Activated CD8-positive, alpha-beta memory T cell treated with anti-CD3 and anti-CD28 coated beads, Interleukin-2, amount 10 ng/mL, durations not matched to agents 7 days and 5 days (primary cell): ENCODE results near the gene ADAM33. TPM values are rescaled to one million over a fixed set of nuclear protein-coding genes. Genes with fewer than 3 reads are reported as not detected.
A peak's percentile ranks its signal among the peaks of the same experiment; 100 is the strongest.

ENCODE experiments used
- ATAC-seq: fragments of 150-1000 bp; cut with Tn5 transposase; one replicate; pipeline ENCODE4 v1.10.0; 2021; ENCODE audit warnings: moderate library complexity
- CTCF ChIA-PET: fragments of 350-600 bp; sonication (Branson Sonifier 250); formaldehyde crosslinking; loops from one replicate; lab custom pipeline; 2021; ENCODE audit warnings: antibody characterized with exemption; lab: Charles Lee
- DNase-seq: peaks from one replicate; pipeline ENCODE4 v3.0.0-alpha.2; 2020
- H3K27ac Mint-ChIP-seq: one replicate; pipeline ENCODE4 v1.8.0; 2021; ENCODE audit warnings: mild to moderate bottlenecking, mixed read lengths
- H3K27me3 Mint-ChIP-seq: one replicate; pipeline ENCODE4 v1.8.0; 2021; ENCODE audit warnings: mixed read lengths
- H3K36me3 Mint-ChIP-seq: one replicate; pipeline ENCODE4 v1.8.0; 2021; ENCODE audit warnings: mild to moderate bottlenecking, mixed read lengths
- H3K4me1 Mint-ChIP-seq: one replicate; pipeline ENCODE4 v1.8.0; 2021; ENCODE audit warnings: mixed read lengths
- H3K4me3 Mint-ChIP-seq: one replicate; pipeline ENCODE4 v1.8.0; 2021; ENCODE audit warnings: mild to moderate bottlenecking, moderate library complexity, mixed read lengths
- H3K9me3 Mint-ChIP-seq: one replicate; pipeline ENCODE4 v1.8.0; 2022; ENCODE audit warnings: low read depth, mixed read lengths
- total RNA-seq, 2 experiments: library from RNA; stranded (reverse); gene quantifications; one replicate each; pipeline ENCODE4 v1.2.3, GENCODE V29; 2021

The ADAM33 gene
- total RNA-seq, 2 experiments from 2014 or later: not detected

DNA sequence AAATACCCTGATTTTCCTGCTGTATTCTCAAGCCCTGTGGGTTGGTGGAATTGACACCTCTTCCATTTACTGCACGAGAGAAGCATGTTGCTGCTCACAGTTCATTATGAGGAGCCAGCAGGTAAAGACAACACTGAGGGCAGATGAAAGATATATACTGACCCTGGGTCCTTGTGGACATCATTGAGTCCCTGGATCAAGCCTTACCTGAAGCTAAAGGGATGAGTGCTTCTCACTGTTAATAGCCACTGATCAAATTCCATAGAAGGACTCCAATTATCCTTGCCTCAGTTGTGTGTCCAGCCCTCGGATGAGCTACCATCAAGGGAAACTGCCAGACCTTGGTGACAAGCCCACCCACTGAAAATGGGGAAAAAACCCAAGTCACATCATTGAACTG lies 38.3 kb upstream of the ADAM33 start:
- Mint-ChIP-seq H3K4me1 (peaks cover 16% of the 10 kb centered on the region), H3K9me3 (no peaks in the 10 kb centered on the region), H3K36me3 (no peaks in the 10 kb centered on the region), H3K27ac (no peak overlapping the region), H3K27me3 (peaks cover 46% of the 10 kb centered on the region), H3K4me3 (no peak overlapping the region)
- no peak for DNase-seq
- no peak for ATAC-seq
- CTCF ChIA-PET: interaction anchor here (1.3 to 2.1 kb wide), 3 partner anchors 10 to 157 kb away, joined by 4 to 13 read pairs (median 5); no protein-coding TSS in a partner anchor

DNA sequence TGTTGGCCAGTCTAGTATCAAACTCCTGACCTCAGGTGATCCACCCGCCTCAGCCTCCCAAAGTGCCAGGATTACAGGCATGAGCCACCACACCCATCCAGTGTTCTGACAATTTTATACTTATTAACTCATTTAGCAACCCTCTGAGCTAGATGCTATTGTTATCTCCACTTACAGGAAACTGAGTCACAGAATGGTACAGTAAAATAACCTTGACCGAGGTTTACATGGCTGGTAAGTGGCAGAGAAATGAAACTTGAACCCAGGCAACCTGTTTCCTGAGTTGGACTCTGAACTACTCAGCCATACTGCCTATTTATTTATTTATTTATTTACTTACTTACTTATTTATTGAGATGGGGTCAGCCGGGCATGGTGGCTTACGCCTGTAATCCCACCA lies 37.2 kb upstream of the ADAM33 start:
- H3K36me3 Mint-ChIP-seq: no peaks in the 10 kb centered on the region
- H3K27me3 Mint-ChIP-seq: peaks cover 37% of the 10 kb centered on the region
- ATAC-seq: no peak

GRCh38 chr20:3716195-3716834 lies 34.5 kb upstream of the ADAM33 start:
- Mint-ChIP-seq H3K27ac (no peak overlapping the region), H3K36me3 (no peaks in the 10 kb centered on the region), H3K27me3 (peaks cover 21% of the 10 kb centered on the region), H3K4me1 (peaks cover 16% of the 10 kb centered on the region), H3K4me3 (no peak overlapping the region), H3K9me3 (no peaks in the 10 kb centered on the region)
- CTCF ChIA-PET: interaction anchor here (0.8 to 1.5 kb wide), 9 partner anchors 11 to 138 kb away, joined by 3 to 10 read pairs (median 4); partner anchors contain the start of genes ADISSP and CDC25B
- ATAC-seq: peak; percentile 88
- peak; percentile 57 for DNase-seq

More for the DNA sequence above, 37.2 kb upstream of the ADAM33 start:
- H3K4me3 Mint-ChIP-seq: no peak overlapping the region
- peaks cover 16% of the 10 kb centered on the region for H3K4me1 Mint-ChIP-seq
- CTCF ChIA-PET: interaction anchor here (0.8 to 1.5 kb wide), 3 partner anchors 41 to 156 kb away, joined by 3 to 5 read pairs (median 4); no protein-coding TSS in a partner anchor
- H3K9me3 Mint-ChIP-seq: no peaks in the 10 kb centered on the region
- no peak for DNase-seq
- H3K27ac Mint-ChIP-seq: no peak overlapping the region

DNA sequence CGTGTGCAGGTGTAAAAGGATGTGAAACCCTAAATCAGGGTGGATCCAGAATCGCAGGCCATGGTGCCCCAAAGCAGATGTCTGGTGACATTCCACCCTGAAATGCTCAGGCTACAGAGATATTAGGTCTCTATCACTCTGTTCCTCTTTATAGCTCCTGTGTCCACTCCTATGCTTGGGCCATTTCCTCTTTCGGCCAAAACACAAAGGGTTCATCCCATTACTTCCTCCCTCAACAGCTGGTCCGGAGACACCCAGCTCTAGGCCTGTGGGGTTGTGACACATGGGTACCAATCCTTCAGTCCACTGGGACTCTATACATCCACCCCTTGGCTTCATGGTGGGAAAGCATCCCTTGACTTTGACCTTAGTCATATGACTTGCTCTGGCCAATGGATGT lies 32.3 kb upstream of the ADAM33 start:
- Mint-ChIP-seq H3K27me3 (peaks cover 11% of the 10 kb centered on the region), H3K36me3 (no peaks in the 10 kb centered on the region), H3K9me3 (no peaks in the 10 kb centered on the region), H3K27ac (no peak overlapping the region), H3K4me3 (no peak overlapping the region), H3K4me1 (peaks cover 4% of the 10 kb centered on the region)
- CTCF ChIA-PET: interaction anchor here (1.4 to 3.0 kb wide), 2 partner anchors 37 to 141 kb away, joined by 3 to 19 read pairs; no protein-coding TSS in a partner anchor
- DNase-seq (no peak), ATAC-seq (no peak)

DNA sequence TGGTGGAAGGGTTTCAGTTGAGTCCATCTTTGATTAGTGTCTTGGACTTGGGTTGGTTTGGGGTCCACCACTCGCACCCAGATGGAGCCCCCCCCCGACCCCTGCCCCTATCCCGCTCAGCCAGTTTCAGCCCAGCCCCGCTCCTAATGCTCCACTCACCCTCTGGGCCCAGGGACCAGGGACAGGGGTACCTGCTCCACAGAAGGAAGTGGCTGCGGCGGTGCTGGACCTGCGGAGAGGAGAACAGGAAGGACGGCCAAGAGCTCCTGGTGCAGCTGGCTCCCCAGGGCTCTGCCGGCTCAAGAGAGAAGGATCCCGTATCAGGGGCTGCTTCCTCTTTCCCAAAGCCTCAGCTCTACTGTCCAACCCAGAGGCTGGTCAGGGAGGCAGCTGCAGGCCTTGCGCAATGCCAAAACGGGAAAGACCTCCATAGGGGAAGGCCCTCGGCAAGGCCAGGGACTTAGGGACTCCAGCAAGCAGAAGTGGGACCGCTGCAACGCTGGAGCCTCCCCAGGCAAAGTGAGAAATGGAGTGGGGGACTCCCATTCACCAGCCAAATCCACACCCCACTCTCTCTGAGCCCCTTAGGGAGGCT lies 30.6 kb upstream of the ADAM33 start, which contains the start of gene SIGLEC1:
TSS of gene SIGLEC1 (minus strand) at position 322 of the 595 bp plus-strand sequence. CDS start 5,472 bp downstream, outside the sequence.
- H3K36me3 Mint-ChIP-seq: no peaks in the 10 kb centered on the region
- ATAC-seq (no peak), DNase-seq (no peak)
- peaks cover 11% of the 10 kb centered on the region for H3K27me3 Mint-ChIP-seq
- CTCF ChIA-PET: interaction anchor here (1.6 to 3.0 kb wide), 3 partner anchors 35 to 149 kb away, joined by 3 to 19 read pairs (median 8); no protein-coding TSS in a partner anchor
- no peak within 1 kb of the TSS for H3K27ac Mint-ChIP-seq
- H3K4me1 Mint-ChIP-seq: peaks cover 6% of the 10 kb centered on the region
- H3K9me3 Mint-ChIP-seq: no peaks in the 10 kb centered on the region
- no peak within 1 kb of the TSS for H3K4me3 Mint-ChIP-seq

DNA sequence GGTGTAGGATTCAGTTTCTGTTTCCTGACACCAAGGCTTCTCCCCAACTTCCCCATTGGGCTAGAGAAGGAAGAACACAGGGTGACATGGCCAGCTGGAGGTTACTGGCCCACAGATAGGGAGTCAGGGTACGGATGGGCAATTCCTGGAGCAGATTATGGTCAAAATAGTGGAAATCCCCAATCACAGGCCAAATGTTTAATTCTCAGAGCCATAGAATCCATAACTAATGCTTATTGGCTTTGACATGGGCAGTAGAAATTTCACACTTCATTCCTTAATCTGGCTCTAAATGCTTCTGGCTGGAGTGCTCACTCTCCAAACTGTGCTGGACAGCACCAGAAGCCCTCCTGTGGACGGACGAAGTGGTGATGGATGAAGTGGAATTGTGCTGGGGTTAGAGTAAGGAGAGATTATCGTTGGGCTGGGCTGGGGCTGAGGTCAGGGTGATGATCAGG lies 29.7 kb upstream of the ADAM33 start:
- Mint-ChIP-seq H3K4me3 (no peak overlapping the region), H3K27me3 (peaks cover 8% of the 10 kb centered on the region), H3K36me3 (no peaks in the 10 kb centered on the region), H3K9me3 (no peaks in the 10 kb centered on the region), H3K4me1 (peaks cover 6% of the 10 kb centered on the region), H3K27ac (no peak overlapping the region)
- CTCF ChIA-PET: interaction anchor here (0.7 to 5.3 kb wide), 39 partner anchors 9 to 554 kb away, joined by 3 to 122 read pairs (median 4); partner anchors contain the start of genes ADAM33 and ADISSP
- DNase-seq: no peak
- no peak for ATAC-seq

DNA sequence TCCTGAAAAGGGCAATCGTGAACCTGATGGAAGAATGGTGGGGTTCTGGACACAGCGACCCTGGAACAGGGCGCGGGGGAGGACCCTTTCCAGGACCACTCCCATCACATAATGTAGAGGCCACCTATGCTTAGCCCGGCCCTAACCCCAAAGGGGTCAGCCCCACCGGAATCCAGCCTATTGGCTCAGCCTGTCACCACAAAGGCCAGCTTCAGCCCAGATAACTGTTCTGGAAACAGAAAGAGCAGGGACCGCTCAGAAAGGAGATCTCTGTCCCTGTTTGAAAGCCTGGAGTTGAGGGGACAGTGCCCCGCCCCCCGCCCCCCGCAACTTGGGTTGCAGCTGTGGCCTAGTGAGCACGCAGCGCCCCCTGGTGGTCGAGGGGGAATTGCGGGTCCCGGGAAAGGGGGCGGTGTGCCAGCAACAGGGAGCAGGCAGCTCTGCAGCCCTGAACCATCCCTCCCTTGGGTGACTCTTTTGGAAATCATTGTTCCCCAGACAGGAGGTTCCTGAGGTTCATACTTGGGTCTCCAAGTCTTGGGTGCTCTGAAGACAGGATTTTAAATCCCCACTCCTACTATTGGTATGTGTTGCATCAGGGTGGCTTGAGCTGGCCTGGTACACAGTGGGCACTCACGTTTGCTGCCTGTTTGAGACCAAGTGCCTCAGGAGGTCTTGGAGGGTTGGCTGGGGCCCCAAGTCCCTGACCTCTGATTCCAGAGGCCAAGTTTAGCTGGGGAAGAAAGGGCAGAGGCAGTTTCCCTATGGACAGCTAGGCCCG lies 29.1 kb upstream of the ADAM33 start:
- Mint-ChIP-seq H3K27ac (no peak overlapping the region), H3K36me3 (no peaks in the 10 kb centered on the region), H3K4me3 (no peak overlapping the region), H3K4me1 (peaks cover 6% of the 10 kb centered on the region), H3K9me3 (no peaks in the 10 kb centered on the region), H3K27me3 (peaks cover 8% of the 10 kb centered on the region)
- ATAC-seq: peak; percentile 78
- CTCF ChIA-PET: interaction anchor here (0.7 to 5.3 kb wide), 43 partner anchors 9 to 554 kb away, joined by 3 to 122 read pairs (median 4); partner anchors contain the start of genes ADAM33 and ADISSP
- DNase-seq: peak; percentile 80

GRCh38 chr20:3710011-3710466 lies 28.2 kb upstream of the ADAM33 start:
- Mint-ChIP-seq H3K4me3 (no peak overlapping the region), H3K9me3 (no peaks in the 10 kb centered on the region), H3K36me3 (no peaks in the 10 kb centered on the region), H3K27me3 (peaks cover 8% of the 10 kb centered on the region), H3K4me1 (peaks cover 6% of the 10 kb centered on the region), H3K27ac (no peak overlapping the region)
- peak; percentile 31 for ATAC-seq
- CTCF ChIA-PET: interaction anchor here (1.0 to 5.3 kb wide), 26 partner anchors 10 to 152 kb away, joined by 3 to 122 read pairs (median 6); partner anchors contain the start of genes ADAM33 and ADISSP
- no peak for DNase-seq

GRCh38 chr20:3707508-3707899 lies 25.7 kb upstream of the ADAM33 start:
- CTCF ChIA-PET: interaction anchor here (0.9 to 5.3 kb wide), 3 partner anchors 30 to 144 kb away, joined by 5 to 122 read pairs (median 6); partner anchors contain the start of gene ADAM33

DNA sequence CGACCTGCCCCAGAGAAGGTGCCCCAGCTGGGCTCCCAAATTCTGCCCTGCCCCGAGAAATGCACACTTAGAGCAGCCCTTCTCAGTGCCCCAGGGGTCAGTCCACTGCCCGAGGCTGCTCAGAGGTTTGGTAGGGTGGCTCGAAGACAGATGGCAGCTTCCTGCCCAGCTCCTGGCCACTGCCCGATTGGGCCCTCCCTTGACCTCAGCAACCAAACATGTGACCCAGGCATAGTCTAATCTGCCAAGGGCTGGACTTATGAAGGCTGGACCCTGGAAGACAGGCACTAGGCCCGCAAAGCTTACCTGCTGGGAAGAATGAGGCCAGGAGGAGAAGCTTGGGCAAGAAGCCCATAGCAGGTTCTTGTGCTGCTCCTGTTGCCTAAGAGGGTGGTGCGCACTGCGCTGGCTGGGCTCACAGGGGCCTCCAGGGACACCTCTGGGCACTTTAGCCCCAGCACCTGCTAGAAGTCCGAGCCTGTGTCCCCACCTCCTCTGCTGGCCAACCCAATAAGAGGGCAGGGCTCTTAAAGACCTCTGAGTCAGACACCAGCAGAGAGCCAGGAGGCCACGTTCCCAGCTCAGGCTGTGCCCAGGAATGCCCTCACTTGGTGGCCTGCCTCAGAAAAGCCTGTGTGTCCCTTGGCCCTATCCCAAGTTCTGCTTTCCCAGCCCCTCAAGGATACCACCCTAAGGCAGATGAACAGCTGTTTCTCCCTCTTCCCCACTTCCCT lies 25.1 kb upstream of the ADAM33 start:
- Mint-ChIP-seq H3K27me3 (peaks cover 8% of the 10 kb centered on the region), H3K27ac (no peak overlapping the region)

More at GRCh38 chr20:3707508-3707899, 25.7 kb upstream of the ADAM33 start:
- no peaks in the 10 kb centered on the region for H3K9me3 Mint-ChIP-seq
- peaks cover 6% of the 10 kb centered on the region for H3K4me1 Mint-ChIP-seq
- no peak overlapping the region for H3K4me3 Mint-ChIP-seq
- H3K27ac Mint-ChIP-seq: no peak overlapping the region
- H3K36me3 Mint-ChIP-seq: no peaks in the 10 kb centered on the region
- DNase-seq (no peak), ATAC-seq (no peak)
- peaks cover 8% of the 10 kb centered on the region for H3K27me3 Mint-ChIP-seq

GRCh38 chr20:3705970-3706739 lies 24.3 kb upstream of the ADAM33 start:
- no peaks in the 10 kb centered on the region for H3K9me3 Mint-ChIP-seq
- peaks cover 8% of the 10 kb centered on the region for H3K27me3 Mint-ChIP-seq
- ATAC-seq (no peak), DNase-seq (no peak)
- no peak overlapping the region for H3K4me3 Mint-ChIP-seq
- CTCF ChIA-PET: interaction anchor here (0.9 to 5.3 kb wide), 4 partner anchors 10 to 47 kb away, joined by 3 to 122 read pairs (median 4); partner anchors contain the start of gene ADAM33
- no peaks in the 10 kb centered on the region for H3K36me3 Mint-ChIP-seq
- peaks cover 6% of the 10 kb centered on the region for H3K4me1 Mint-ChIP-seq
- H3K27ac Mint-ChIP-seq: no peak overlapping the region

More for the DNA sequence above, 25.1 kb upstream of the ADAM33 start:
- Mint-ChIP-seq H3K9me3 (no peaks in the 10 kb centered on the region), H3K36me3 (no peaks in the 10 kb centered on the region), H3K4me1 (peaks cover 6% of the 10 kb centered on the region), H3K4me3 (no peak overlapping the region)
- DNase-seq (no peak), ATAC-seq (no peak)
- CTCF ChIA-PET: interaction anchor here (0.9 to 5.3 kb wide), 4 partner anchors 11 to 144 kb away, joined by 3 to 122 read pairs (median 6); partner anchors contain the start of gene ADAM33
